ENCODE data around the gene SPI1.

Gene SPI1

DNA sequence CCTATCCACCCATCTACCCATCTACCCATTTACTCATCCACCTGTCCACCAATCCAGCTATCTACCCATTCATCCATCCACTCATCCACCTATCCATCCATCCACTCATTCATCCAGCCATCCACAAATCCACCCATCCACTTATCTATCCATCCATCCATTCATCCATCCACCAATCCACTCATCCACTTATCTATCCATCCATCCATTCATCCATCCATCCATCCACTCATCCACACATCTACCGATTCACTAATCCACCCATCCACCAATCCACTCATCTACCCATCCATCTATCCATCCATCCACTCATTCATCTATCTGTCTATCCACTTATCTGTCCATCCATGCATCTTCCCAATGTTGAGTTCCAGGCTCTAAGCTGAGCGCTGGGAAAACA is 1.7 kb upstream of the SPI1 start:
- peaks cover 15% of the 10 kb centered on the region for H3K4me1 ChIP-seq (ENCODE audit: insufficient read depth, insufficient read length)
- H3K9me3 ChIP-seq (ENCODE audit: insufficient read depth, low read length) = no peaks in the 10 kb centered on the region
- H3K27me3 ChIP-seq (ENCODE audit: insufficient read depth, insufficient read length) = no peaks in the 10 kb centered on the region
- no peak overlapping the region for H3K9ac ChIP-seq (ENCODE audit: insufficient read length, low read depth)
- TF ChIP-seq SUZ12 (IDR thresholded peaks at IDR 0.05; ENCODE audit: extremely low read depth, insufficient read depth, insufficient read length) (no peak), YY1 (IDR thresholded peaks at IDR 0.05; ENCODE audit: insufficient read depth, insufficient read length) (no peak), ZNF274 (IDR thresholded peaks at IDR 0.05; ENCODE audit: low read depth, low read length) (no peak)
- no peak overlapping the region for H3K4me3 ChIP-seq (ENCODE audit: insufficient read length, low read depth)
- no peak for DNase-seq (ENCODE audit: low read depth, low spot score)
- H3K36me3 ChIP-seq (ENCODE audit: insufficient read depth, insufficient read length, low read length) = no peaks in the 10 kb centered on the region

GRCh38 chr11:47379317-47379716 is 970 bp upstream of the SPI1 start:
- H3K36me3 ChIP-seq (ENCODE audit: insufficient read depth, insufficient read length, low read length) = no peaks in the 10 kb centered on the region
- H3K27me3 ChIP-seq (ENCODE audit: insufficient read depth, insufficient read length) = no peaks in the 10 kb centered on the region
- no peak overlapping the region for H3K4me3 ChIP-seq (ENCODE audit: insufficient read length, low read depth)

GRCh38 chr11:47378836-47379170 is 456 bp upstream of the SPI1 start:
- Histone ChIP-seq H3K9ac (ENCODE audit: insufficient read length, low read depth) (no peak overlapping the region), H3K4me1 (ENCODE audit: insufficient read depth, insufficient read length) (peaks cover 22% of the 10 kb centered on the region), H3K36me3 (ENCODE audit: insufficient read depth, insufficient read length, low read length) (no peaks in the 10 kb centered on the region), H3K9me3 (ENCODE audit: insufficient read depth, low read length) (no peaks in the 10 kb centered on the region), H3K4me3 (ENCODE audit: insufficient read length, low read depth) (no peak overlapping the region), H3K27me3 (ENCODE audit: insufficient read depth, insufficient read length) (no peaks in the 10 kb centered on the region)
- DNase-seq (ENCODE audit: low read depth, low spot score) = no peak
- TF ChIP-seq SUZ12 (IDR thresholded peaks at IDR 0.05; ENCODE audit: extremely low read depth, insufficient read depth, insufficient read length) (no peak), ZNF274 (IDR thresholded peaks at IDR 0.05; ENCODE audit: low read depth, low read length) (no peak), YY1 (IDR thresholded peaks at IDR 0.05; ENCODE audit: insufficient read depth, insufficient read length) (no peak)

More at GRCh38 chr11:47379317-47379716, 970 bp upstream of the SPI1 start:
- TF ChIP-seq YY1 (IDR thresholded peaks at IDR 0.05; ENCODE audit: insufficient read depth, insufficient read length) (no peak), SUZ12 (IDR thresholded peaks at IDR 0.05; ENCODE audit: extremely low read depth, insufficient read depth, insufficient read length) (no peak), ZNF274 (IDR thresholded peaks at IDR 0.05; ENCODE audit: low read depth, low read length) (no peak)
- Histone ChIP-seq H3K4me1 (ENCODE audit: insufficient read depth, insufficient read length) (peaks cover 22% of the 10 kb centered on the region), H3K9me3 (ENCODE audit: insufficient read depth, low read length) (no peaks in the 10 kb centered on the region), H3K9ac (ENCODE audit: insufficient read length, low read depth) (no peak overlapping the region)
- DNase-seq (ENCODE audit: low read depth, low spot score) = no peak

GRCh38 chr11:47377571-47378009 is 757 bp downstream of the SPI1 start:
- no peaks in the 10 kb centered on the region for H3K27me3 ChIP-seq (ENCODE audit: insufficient read depth, insufficient read length)
- H3K36me3 ChIP-seq (ENCODE audit: insufficient read depth, insufficient read length, low read length) = no peaks in the 10 kb centered on the region
- peaks cover 22% of the 10 kb centered on the region for H3K4me1 ChIP-seq (ENCODE audit: insufficient read depth, insufficient read length)
- no peaks in the 10 kb centered on the region for H3K9me3 ChIP-seq (ENCODE audit: insufficient read depth, low read length)
- H3K4me3 ChIP-seq (ENCODE audit: insufficient read length, low read depth) = no peak overlapping the region
- DNase-seq (ENCODE audit: low read depth, low spot score) = no peak
- TF ChIP-seq ZNF274 (IDR thresholded peaks at IDR 0.05; ENCODE audit: low read depth, low read length) (no peak), SUZ12 (IDR thresholded peaks at IDR 0.05; ENCODE audit: extremely low read depth, insufficient read depth, insufficient read length) (no peak), YY1 (IDR thresholded peaks at IDR 0.05; ENCODE audit: insufficient read depth, insufficient read length) (no peak)
- no peak overlapping the region for H3K9ac ChIP-seq (ENCODE audit: insufficient read length, low read depth)

GRCh38 chr11:47376525-47377371 is 1.6 kb downstream of the SPI1 start:
- Histone ChIP-seq H3K4me1 (ENCODE audit: insufficient read depth, insufficient read length) (peaks cover 26% of the 10 kb centered on the region), H3K9ac (ENCODE audit: insufficient read length, low read depth) (no peak overlapping the region), H3K4me3 (ENCODE audit: insufficient read length, low read depth) (no peak overlapping the region), H3K36me3 (ENCODE audit: insufficient read depth, insufficient read length, low read length) (no peaks in the 10 kb centered on the region), H3K27me3 (ENCODE audit: insufficient read depth, insufficient read length) (no peaks in the 10 kb centered on the region), H3K9me3 (ENCODE audit: insufficient read depth, low read length) (no peaks in the 10 kb centered on the region)
- no peak for TF ChIP-seq SUZ12 (IDR thresholded peaks at IDR 0.05; ENCODE audit: extremely low read depth, insufficient read depth, insufficient read length)
- TF ChIP-seq YY1 (IDR thresholded peaks at IDR 0.05; ENCODE audit: insufficient read depth, insufficient read length) = no peak
- no peak for TF ChIP-seq ZNF274 (IDR thresholded peaks at IDR 0.05; ENCODE audit: low read depth, low read length)
- DNase-seq (ENCODE audit: low read depth, low spot score) = no peak

GRCh38 chr11:47376107-47376524 is 2.2 kb downstream of the SPI1 start:
- Histone ChIP-seq H3K4me1 (ENCODE audit: insufficient read depth, insufficient read length) (peaks cover 26% of the 10 kb centered on the region), H3K36me3 (ENCODE audit: insufficient read depth, insufficient read length, low read length) (no peaks in the 10 kb centered on the region), H3K9me3 (ENCODE audit: insufficient read depth, low read length) (no peaks in the 10 kb centered on the region), H3K27me3 (ENCODE audit: insufficient read depth, insufficient read length) (no peaks in the 10 kb centered on the region), H3K9ac (ENCODE audit: insufficient read length, low read depth) (no peak overlapping the region), H3K4me3 (ENCODE audit: insufficient read length, low read depth) (no peak overlapping the region)
- TF ChIP-seq ZNF274 (IDR thresholded peaks at IDR 0.05; ENCODE audit: low read depth, low read length) (no peak), YY1 (IDR thresholded peaks at IDR 0.05; ENCODE audit: insufficient read depth, insufficient read length) (no peak), SUZ12 (IDR thresholded peaks at IDR 0.05; ENCODE audit: extremely low read depth, insufficient read depth, insufficient read length) (no peak)
- DNase-seq (ENCODE audit: low read depth, low spot score) = no peak

DNA sequence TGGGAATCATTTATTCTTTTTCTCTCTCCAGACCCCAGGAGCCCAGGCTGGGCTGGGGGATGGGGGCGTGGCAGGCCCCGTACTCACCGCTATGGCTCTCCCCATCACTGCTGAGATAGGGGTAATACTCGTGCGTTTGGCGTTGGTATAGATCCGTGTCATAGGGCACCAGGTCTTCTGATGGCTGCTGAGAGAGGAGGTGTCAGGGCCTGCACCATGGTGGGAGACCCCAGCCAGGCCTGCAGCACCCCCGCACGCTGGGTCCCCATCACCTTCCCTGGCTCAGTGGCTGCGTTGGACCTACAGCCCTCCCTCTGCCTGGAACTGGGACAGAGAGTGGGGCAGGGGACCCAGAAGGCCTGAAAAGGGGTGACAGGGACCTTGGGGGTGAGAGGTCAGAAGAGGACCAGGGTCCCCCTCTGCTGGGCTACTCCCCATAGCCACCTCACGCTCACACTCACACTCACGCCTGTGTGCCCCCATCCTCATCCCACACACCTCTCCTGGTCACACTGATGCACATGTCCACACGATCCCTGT is 2.7 kb downstream of the SPI1 start:
- DNase-seq (ENCODE audit: low read depth, low spot score) = no peak
- Histone ChIP-seq H3K27me3 (ENCODE audit: insufficient read depth, insufficient read length) (no peaks in the 10 kb centered on the region), H3K4me3 (ENCODE audit: insufficient read length, low read depth) (no peak overlapping the region), H3K9me3 (ENCODE audit: insufficient read depth, low read length) (no peaks in the 10 kb centered on the region), H3K4me1 (ENCODE audit: insufficient read depth, insufficient read length) (peaks cover 26% of the 10 kb centered on the region), H3K9ac (ENCODE audit: insufficient read length, low read depth) (no peak overlapping the region), H3K36me3 (ENCODE audit: insufficient read depth, insufficient read length, low read length) (no peaks in the 10 kb centered on the region)
- TF ChIP-seq SUZ12 (IDR thresholded peaks at IDR 0.05; ENCODE audit: extremely low read depth, insufficient read depth, insufficient read length) (no peak), YY1 (IDR thresholded peaks at IDR 0.05; ENCODE audit: insufficient read depth, insufficient read length) (no peak), ZNF274 (IDR thresholded peaks at IDR 0.05; ENCODE audit: low read depth, low read length) (no peak)

Measured in NT2/D1 (cell line).